ENCODE data around the gene SCAP. TPM values are rescaled to one million over a fixed set of nuclear protein-coding genes. Genes with fewer than 3 reads are reported as not detected.

The SCAP gene
- total and polyA plus RNA-seq, 2 donors (not counting 1 experiment from before 2014, with no cell fraction given) = 13.6 to 67.7 TPM

DNA sequence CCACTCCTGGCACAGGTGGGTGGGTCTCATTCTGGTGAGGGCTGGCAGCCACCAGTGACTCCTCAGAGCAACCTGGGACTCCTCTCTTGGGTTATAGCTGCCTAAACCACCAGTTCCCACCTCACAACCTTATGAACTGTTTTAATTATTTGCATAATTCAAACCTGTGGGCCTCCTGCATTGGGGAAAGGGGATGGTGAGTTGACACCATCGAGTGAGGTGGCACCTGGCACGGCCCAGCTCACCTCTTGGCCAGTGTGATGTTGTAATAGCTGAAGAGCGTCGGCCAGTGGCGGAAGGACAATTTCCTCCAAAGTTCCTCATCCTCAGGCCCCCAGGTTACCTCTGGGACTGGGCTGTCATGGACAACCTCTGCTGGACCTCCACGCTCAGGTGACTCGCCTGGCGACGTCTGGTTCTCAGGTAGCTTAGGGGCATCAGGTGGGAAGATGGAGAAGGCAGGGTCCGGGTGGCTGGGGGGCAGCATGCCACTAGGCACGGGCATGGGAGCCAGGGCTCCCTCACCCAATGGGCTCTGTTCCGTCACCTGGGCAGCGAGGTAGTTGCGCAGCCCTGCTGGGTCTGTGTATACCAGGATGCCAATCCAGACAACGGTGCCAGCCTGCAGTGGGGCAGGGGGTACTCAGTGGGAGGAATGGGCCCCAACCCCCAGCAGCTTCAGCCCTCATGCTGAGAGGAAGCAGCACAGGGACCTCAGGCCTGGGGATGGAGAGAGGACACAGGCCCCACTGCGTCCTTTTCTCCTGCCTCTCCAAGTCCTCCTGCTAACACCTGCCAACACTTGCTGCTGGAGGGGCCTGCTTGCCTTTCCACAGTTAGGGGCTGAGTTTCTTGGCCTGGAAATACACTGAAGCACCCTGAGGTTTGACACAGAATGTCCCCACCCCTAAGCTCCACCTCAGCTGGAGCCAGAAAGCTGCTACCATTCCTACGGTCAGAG, 56.4 kb downstream of the SCAP start:
- no peak overlapping the region for H3K4me2 ChIP-seq (ENCODE audit: extremely low read depth, insufficient read depth, low read length)
- no peak for DNase-seq (ENCODE audit: low read depth in 2 of 2)
- H2AFZ ChIP-seq (ENCODE audit: low read length) = no peak overlapping the region
- no peak overlapping the region for H3K4me3 ChIP-seq (replicated peaks in 1 of 4; ENCODE audit: control extremely low read depth in 1 of 4, insufficient read depth in 1 of 4, low read depth in 3 of 4, low read length in 4 of 4)
- H3K36me3 ChIP-seq (ENCODE audit: control insufficient read depth, insufficient read depth, low read length) = peaks cover 12% of the 10 kb centered on the region
- no peak for TF ChIP-seq EZH2 (IDR thresholded peaks at IDR 0.05; ENCODE audit: low read length, missing control alignments)
- TF ChIP-seq, protein P1, sequence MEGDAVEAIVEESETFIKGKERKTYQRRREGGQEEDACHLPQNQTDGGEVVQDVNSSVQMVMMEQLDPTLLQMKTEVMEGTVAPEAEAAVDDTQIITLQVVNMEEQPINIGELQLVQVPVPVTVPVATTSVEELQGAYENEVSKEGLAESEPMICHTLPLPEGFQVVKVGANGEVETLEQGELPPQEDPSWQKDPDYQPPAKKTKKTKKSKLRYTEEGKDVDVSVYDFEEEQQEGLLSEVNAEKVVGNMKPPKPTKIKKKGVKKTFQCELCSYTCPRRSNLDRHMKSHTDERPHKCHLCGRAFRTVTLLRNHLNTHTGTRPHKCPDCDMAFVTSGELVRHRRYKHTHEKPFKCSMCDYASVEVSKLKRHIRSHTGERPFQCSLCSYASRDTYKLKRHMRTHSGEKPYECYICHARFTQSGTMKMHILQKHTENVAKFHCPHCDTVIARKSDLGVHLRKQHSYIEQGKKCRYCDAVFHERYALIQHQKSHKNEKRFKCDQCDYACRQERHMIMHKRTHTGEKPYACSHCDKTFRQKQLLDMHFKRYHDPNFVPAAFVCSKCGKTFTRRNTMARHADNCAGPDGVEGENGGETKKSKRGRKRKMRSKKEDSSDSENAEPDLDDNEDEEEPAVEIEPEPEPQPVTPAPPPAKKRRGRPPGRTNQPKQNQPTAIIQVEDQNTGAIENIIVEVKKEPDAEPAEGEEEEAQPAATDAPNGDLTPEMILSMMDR (conservative IDR thresholded peaks at IDR 0.05 in 1 of 2, IDR thresholded peaks at IDR 0.05 in 1 of 2; ENCODE audit: low read depth in 1 of 2, low read length in 2 of 2) = no peak
- H3K9ac ChIP-seq (ENCODE audit: insufficient read depth, low read length) = no peak overlapping the region
- H4K20me1 ChIP-seq (ENCODE audit: control insufficient read depth, extremely low read depth, insufficient read depth, low read length) = no peaks in the 10 kb centered on the region
- no peaks in the 10 kb centered on the region for H3K4me1 ChIP-seq (ENCODE audit: control insufficient read depth, extremely low read depth, insufficient read depth, low read length)
- no peaks in the 10 kb centered on the region for H3K79me2 ChIP-seq (ENCODE audit: control insufficient read depth, insufficient read depth, low read length)
- H3K27ac ChIP-seq (ENCODE audit: insufficient read depth, low read length) = no peak overlapping the region
- H3K9me3 ChIP-seq (ENCODE audit: control insufficient read depth, insufficient read depth, low read depth, low read length) = no peaks in the 10 kb centered on the region
- H3K27me3 ChIP-seq (ENCODE audit: control insufficient read depth, insufficient read depth, low read length) = no peaks in the 10 kb centered on the region

DNA sequence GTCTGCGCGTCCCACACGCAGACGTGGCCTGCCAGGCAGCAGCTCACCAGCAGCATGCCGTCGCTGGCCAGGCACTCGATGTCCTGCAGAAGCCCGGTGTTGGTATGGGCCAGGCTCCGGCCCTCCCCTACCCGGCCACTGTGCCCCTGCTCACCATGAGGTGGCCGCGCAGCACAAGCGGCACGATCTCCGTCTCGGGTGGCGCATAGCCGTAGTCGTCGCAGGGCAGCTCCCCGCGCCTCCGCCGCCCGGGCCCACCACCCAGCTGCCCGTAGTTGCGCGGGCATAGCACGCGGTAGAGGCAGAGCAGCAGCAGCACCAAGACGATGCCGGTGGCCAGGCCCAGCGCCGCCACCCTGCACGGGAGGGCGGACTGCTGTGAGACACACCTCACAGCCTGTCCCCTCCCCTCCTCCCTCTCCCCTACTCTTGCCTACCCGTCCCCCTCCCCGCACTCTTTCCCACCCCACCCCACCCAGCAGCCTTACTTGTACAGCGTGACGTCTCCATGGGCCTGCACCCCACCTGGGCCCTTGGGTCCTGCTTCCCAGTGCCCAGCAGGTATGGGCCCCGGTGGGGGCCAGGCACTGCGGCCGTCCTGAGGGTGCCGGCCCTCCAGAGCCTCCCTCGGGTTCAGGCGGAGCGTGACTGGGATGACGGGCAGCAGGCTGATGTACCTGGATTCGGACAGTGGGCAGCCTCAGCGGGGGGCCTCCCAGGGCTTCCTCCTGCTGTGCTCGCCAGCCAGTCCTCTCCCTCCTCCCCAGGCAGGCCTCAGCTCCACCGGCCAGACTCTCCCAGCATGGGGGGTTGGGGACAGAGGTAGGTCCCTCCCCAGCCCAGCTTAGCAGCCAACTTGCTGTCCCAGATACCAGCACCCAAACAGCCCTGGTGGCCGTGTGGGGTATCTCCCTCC, 57.3 kb downstream of the SCAP start:
- H3K4me1 ChIP-seq (ENCODE audit: control insufficient read depth, extremely low read depth, insufficient read depth, low read length) = no peaks in the 10 kb centered on the region
- TF ChIP-seq EZH2 (IDR thresholded peaks at IDR 0.05; ENCODE audit: low read length, missing control alignments) = no peak
- TF ChIP-seq, protein P1 (conservative IDR thresholded peaks at IDR 0.05 in 1 of 2, IDR thresholded peaks at IDR 0.05 in 1 of 2; ENCODE audit: low read depth in 1 of 2, low read length in 2 of 2) = no peak

DNA sequence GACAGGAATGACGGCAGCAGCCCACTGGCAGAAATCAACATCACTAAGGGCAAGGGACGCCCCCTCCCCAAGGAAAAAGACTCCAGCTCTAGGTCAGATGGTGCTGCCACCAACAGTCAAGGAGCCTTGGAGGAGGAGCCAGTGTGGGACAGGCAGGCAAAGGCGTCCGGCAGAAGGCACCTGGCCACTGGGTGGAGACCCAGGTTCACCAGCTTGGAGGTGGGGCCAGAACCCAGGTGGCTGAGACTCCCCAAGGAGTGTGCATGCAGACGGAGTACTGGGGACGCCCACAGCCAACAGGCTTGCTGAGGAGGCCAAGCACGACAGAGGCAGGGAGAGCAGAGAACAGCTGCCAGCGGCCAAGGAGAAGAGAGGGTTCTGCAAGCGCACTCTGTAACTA, 59.7 kb downstream of the SCAP start:
- H2AFZ ChIP-seq (ENCODE audit: low read length) = no peak overlapping the region
- no peak for TF ChIP-seq EZH2 (IDR thresholded peaks at IDR 0.05; ENCODE audit: low read length, missing control alignments)
- TF ChIP-seq, protein P1 (conservative IDR thresholded peaks at IDR 0.05 in 1 of 2, IDR thresholded peaks at IDR 0.05 in 1 of 2; ENCODE audit: low read depth in 1 of 2, low read length in 2 of 2) = no peak

More for the DNA sequence above, 57.3 kb downstream of the SCAP start:
- Histone ChIP-seq H3K27me3 (ENCODE audit: control insufficient read depth, insufficient read depth, low read length) (no peaks in the 10 kb centered on the region), H3K27ac (ENCODE audit: insufficient read depth, low read length) (no peak overlapping the region), H3K9ac (ENCODE audit: insufficient read depth, low read length) (no peak overlapping the region), H3K4me3 (replicated peaks in 1 of 4; ENCODE audit: control extremely low read depth in 1 of 4, insufficient read depth in 1 of 4, low read depth in 3 of 4, low read length in 4 of 4) (no peak overlapping the region), H3K4me2 (ENCODE audit: extremely low read depth, insufficient read depth, low read length) (no peak overlapping the region), H3K36me3 (ENCODE audit: control insufficient read depth, insufficient read depth, low read length) (peaks cover 21% of the 10 kb centered on the region), H3K79me2 (ENCODE audit: control insufficient read depth, insufficient read depth, low read length) (no peaks in the 10 kb centered on the region), H2AFZ (ENCODE audit: low read length) (no peak overlapping the region), H4K20me1 (ENCODE audit: control insufficient read depth, extremely low read depth, insufficient read depth, low read length) (no peaks in the 10 kb centered on the region), H3K9me3 (ENCODE audit: control insufficient read depth, insufficient read depth, low read depth, low read length) (no peaks in the 10 kb centered on the region)
- DNase-seq (ENCODE audit: low read depth in 2 of 2) = no peak

More for the DNA sequence above, 59.7 kb downstream of the SCAP start:
- DNase-seq (ENCODE audit: low read depth in 2 of 2) = no peak
- no peak overlapping the region for H3K9ac ChIP-seq (ENCODE audit: insufficient read depth, low read length)
- H3K4me3 ChIP-seq (replicated peaks in 1 of 4; ENCODE audit: control extremely low read depth in 1 of 4, insufficient read depth in 1 of 4, low read depth in 3 of 4, low read length in 4 of 4) = no peak overlapping the region
- H4K20me1 ChIP-seq (ENCODE audit: control insufficient read depth, extremely low read depth, insufficient read depth, low read length) = no peaks in the 10 kb centered on the region
- H3K79me2 ChIP-seq (ENCODE audit: control insufficient read depth, insufficient read depth, low read length) = no peaks in the 10 kb centered on the region
- no peak overlapping the region for H3K27ac ChIP-seq (ENCODE audit: insufficient read depth, low read length)
- peaks cover 35% of the 10 kb centered on the region for H3K36me3 ChIP-seq (ENCODE audit: control insufficient read depth, insufficient read depth, low read length)
- H3K4me1 ChIP-seq (ENCODE audit: control insufficient read depth, extremely low read depth, insufficient read depth, low read length) = no peaks in the 10 kb centered on the region
- no peaks in the 10 kb centered on the region for H3K27me3 ChIP-seq (ENCODE audit: control insufficient read depth, insufficient read depth, low read length)
- H3K9me3 ChIP-seq (ENCODE audit: control insufficient read depth, insufficient read depth, low read depth, low read length) = no peaks in the 10 kb centered on the region
- H3K4me2 ChIP-seq (ENCODE audit: extremely low read depth, insufficient read depth, low read length) = no peak overlapping the region
